Lung (tissue), 12 donors: ENCODE results near the gene FA2H. TPM values are rescaled to one million over a fixed set of nuclear protein-coding genes. Genes with fewer than 3 reads are reported as not detected.

ENCODE experiments used
- ATAC-seq: fragments of 200-7000 bp; cut with Tn5 transposase; one replicate; pipeline ENCODE4 v1.9.1; 2020; ENCODE audit warnings: moderate number of reproducible peaks; ENCODE audit not compliant: insufficient read depth, low FRiP score
- DNase-seq, 3 donors: peaks; one replicate each; pipeline ENCODE4 v3.0.0-alpha.2; 2013 to 2017
- H3K27ac ChIP-seq, 2 donors: one replicate each; pipeline ENCODE4 v1.5.1; 2013; ENCODE audit warnings: mild to moderate bottlenecking in 2 of 2, moderate library complexity in 2 of 2, control low read depth in 1 of 2, inconsistent platforms in 1 of 2, low read depth in 1 of 2, low read length in 1 of 2
- H3K27me3 ChIP-seq, 3 donors: one replicate each; pipeline ENCODE4 v1.5.1; 2013; ENCODE audit warnings: low read length in 2 of 3; ENCODE audit not compliant: control insufficient read depth in 3 of 3, insufficient read depth in 3 of 3
- H3K36me3 ChIP-seq, 4 donors: one replicate each; pipeline ENCODE4 v1.5.1; 2013; ENCODE audit warnings: low read length in 4 of 4, mild to moderate bottlenecking in 1 of 4, moderate library complexity in 1 of 4; ENCODE audit not compliant: control insufficient read depth in 4 of 4, insufficient read depth in 4 of 4
- H3K4me1 ChIP-seq, 5 donors: one replicate each; pipeline ENCODE4 v1.5.1; 2013; ENCODE audit warnings: low read length in 5 of 5, mild to moderate bottlenecking in 2 of 5, moderate library complexity in 1 of 5; ENCODE audit not compliant: control insufficient read depth in 5 of 5, insufficient read depth in 5 of 5
- H3K4me3 ChIP-seq: one replicate; pipeline ENCODE4 v1.5.1; 2013; ENCODE audit warnings: mild to moderate bottlenecking, control low read depth, moderate library complexity
- H3K9ac ChIP-seq, 2 donors: one replicate each; pipeline ENCODE4 v1.5.1; 2013; ENCODE audit warnings: low read length in 2 of 2, control low read depth in 1 of 2; ENCODE audit not compliant: insufficient read depth in 1 of 2
- H3K9me3 ChIP-seq, 4 donors: one replicate each; pipeline ENCODE4 v1.5.1; 2013; ENCODE audit warnings: low read length in 3 of 4, mild to moderate bottlenecking in 1 of 4, moderate library complexity in 1 of 4; ENCODE audit not compliant: control insufficient read depth in 4 of 4, insufficient read depth in 3 of 4
- CTCF ChIP-seq: IDR thresholded peaks from 2 replicates; pipeline ENCODE4 v1.5.1; 2012; ENCODE audit warnings: mild to moderate bottlenecking; ENCODE audit errors: control extremely low read depth, extremely low read depth
- WGBS, 2 donors: extraction: QIAGEN DNeasy Blood & Tissue Kit; methylation state at CpG; one replicate each; pipeline ENCODE4 v1.1.7; 2013; 5-methylcytosine and 5-hydroxymethylcytosine counted together
- polyA plus RNA-seq, 2 donors: library from polyadenylated mRNA; stranded (reverse); fragments of 200-250 nt; gene quantifications; one replicate each; pipeline ENCODE4 v1.2.1, GENCODE V29; 2013
- total RNA-seq, 2 donors: library from RNA; depleted of rRNA in 1 of 2; stranded (reverse); fragments of >200 nt in 1 of 2; gene quantifications; one replicate each; pipeline ENCODE4 v1.2.1, GENCODE V29; 2014 to 2021
- donor health status: control.
- donor health status: control.
- donor health status: Bipolar disorder and iron deficiency.
- donor health status: healthy.
- donor health status: DM: yes; HTN: yes; CAD: no.

The FA2H gene
- total and polyA plus RNA-seq, 4 donors, result 2.1 to 7.1 (median 4.7) TPM

GRCh38 chr16:74738113-74738541, 36.5 kb downstream of the FA2H start:
- no peaks in the 10 kb centered on the region for H3K9me3 ChIP-seq
- ATAC-seq (no peak), DNase-seq (no peak)
- no peaks in the 10 kb centered on the region for H3K27me3 ChIP-seq
- 43 to 48% methylated on average over 10 of the region's 10 CpGs for WGBS, 2 donors
- H3K4me3 ChIP-seq, result no peak overlapping the region
- peaks cover 0 to 14% (median 0%) of the 10 kb centered on the region in 5 donors for H3K4me1 ChIP-seq
- no peak for TF ChIP-seq CTCF
- H3K36me3 ChIP-seq, result no peaks in the 10 kb centered on the region
- H3K27ac ChIP-seq, result no peak overlapping the region
- no peak overlapping the region for H3K9ac ChIP-seq

- H3K27me3 ChIP-seq, result no peaks in the 10 kb centered on the region
- 84 to 87% methylated on average over 6 of the region's 6 CpGs for WGBS, 2 donors
- TF ChIP-seq CTCF, result no peak
- no peak for DNase-seq
- H3K4me3 ChIP-seq, result no peak overlapping the region
- H3K36me3 ChIP-seq, result no peaks in the 10 kb centered on the region
- H3K4me1 ChIP-seq, result peaks cover 0 to 14% (median 0%) of the 10 kb centered on the region in 5 donors
- ATAC-seq, result no peak
- H3K27ac ChIP-seq, result no peak overlapping the region
- H3K9ac ChIP-seq, result no peak overlapping the region
- no peaks in the 10 kb centered on the region for H3K9me3 ChIP-seq
Measured at GRCh38 chr16:74737521-74737920, 37.1 kb downstream of the FA2H start.

- no peak overlapping the region for H3K4me3 ChIP-seq
- no peaks in the 10 kb centered on the region for H3K36me3 ChIP-seq
- H3K4me1 ChIP-seq, result peaks cover 0 to 14% (median 0%) of the 10 kb centered on the region in 5 donors
- no peaks in the 10 kb centered on the region for H3K9me3 ChIP-seq
- no peak overlapping the region for H3K9ac ChIP-seq
- ATAC-seq (no peak), DNase-seq (no peak)
- WGBS, 2 donors, result 76 to 78% methylated on average over 9 of the region's 9 CpGs
- no peaks in the 10 kb centered on the region for H3K27me3 ChIP-seq
- H3K27ac ChIP-seq, result no peak overlapping the region
- TF ChIP-seq CTCF, result no peak
Measured at GRCh38 chr16:74736531-74737157, 38.0 kb downstream of the FA2H start.

GRCh38 chr16:74735554-74735953, 39.1 kb downstream of the FA2H start:
- no peaks in the 10 kb centered on the region for H3K9me3 ChIP-seq
- H3K4me1 ChIP-seq, result peaks cover 0 to 14% (median 0%) of the 10 kb centered on the region in 5 donors
- no peak overlapping the region for H3K4me3 ChIP-seq
- no peaks in the 10 kb centered on the region for H3K36me3 ChIP-seq
- TF ChIP-seq CTCF, result no peak
- WGBS, 2 donors, result 94 to 95% methylated on average over 3 of the region's 3 CpGs
- H3K27ac ChIP-seq, result no peak overlapping the region
- ATAC-seq, result no peak
- H3K27me3 ChIP-seq, result no peaks in the 10 kb centered on the region
- DNase-seq, result no peak
- no peak overlapping the region for H3K9ac ChIP-seq
